ENCODE data around the gene C2CD2. TPM values are rescaled to one million over a fixed set of nuclear protein-coding genes. Genes with fewer than 3 reads are reported as not detected.

The C2CD2 gene
- total RNA-seq, 1 donor from 2014 or later = 34.3 TPM

DNA sequence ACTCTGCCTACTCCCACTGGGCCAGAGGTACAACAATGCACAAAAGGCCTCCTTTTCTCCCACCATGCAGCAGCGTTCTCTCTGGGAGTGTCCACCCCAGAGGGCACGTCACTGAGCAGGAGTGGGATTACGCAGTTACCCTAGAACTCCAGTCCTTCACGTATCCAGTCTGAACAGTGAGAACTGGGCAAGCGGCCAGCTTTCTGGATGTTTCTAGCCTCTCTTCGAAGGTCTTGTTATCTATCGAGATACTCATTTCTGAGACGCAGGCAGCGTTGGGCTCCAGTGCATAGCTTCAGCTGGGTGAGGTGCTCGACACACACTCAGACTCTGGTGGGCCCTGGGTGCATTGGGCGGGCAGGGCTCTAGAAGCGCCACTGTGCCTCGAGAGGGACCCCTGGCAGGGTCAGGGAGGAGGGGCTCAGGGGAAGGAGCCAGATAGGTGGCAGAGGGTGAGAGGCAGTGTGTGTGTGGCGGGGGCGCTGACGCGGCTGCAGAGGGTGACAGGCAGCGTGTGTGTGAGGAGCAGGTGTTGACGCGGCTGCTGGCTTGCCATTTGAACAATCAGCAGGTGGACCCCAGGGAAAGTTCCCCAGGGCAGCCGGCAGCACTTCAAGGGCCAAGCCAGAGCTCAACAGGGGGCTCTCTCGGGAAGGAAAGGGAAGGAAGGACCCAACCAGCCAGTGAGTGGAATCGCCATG is 102.6 kb downstream of the C2CD2 start:
- TF ChIP-seq, protein P1, sequence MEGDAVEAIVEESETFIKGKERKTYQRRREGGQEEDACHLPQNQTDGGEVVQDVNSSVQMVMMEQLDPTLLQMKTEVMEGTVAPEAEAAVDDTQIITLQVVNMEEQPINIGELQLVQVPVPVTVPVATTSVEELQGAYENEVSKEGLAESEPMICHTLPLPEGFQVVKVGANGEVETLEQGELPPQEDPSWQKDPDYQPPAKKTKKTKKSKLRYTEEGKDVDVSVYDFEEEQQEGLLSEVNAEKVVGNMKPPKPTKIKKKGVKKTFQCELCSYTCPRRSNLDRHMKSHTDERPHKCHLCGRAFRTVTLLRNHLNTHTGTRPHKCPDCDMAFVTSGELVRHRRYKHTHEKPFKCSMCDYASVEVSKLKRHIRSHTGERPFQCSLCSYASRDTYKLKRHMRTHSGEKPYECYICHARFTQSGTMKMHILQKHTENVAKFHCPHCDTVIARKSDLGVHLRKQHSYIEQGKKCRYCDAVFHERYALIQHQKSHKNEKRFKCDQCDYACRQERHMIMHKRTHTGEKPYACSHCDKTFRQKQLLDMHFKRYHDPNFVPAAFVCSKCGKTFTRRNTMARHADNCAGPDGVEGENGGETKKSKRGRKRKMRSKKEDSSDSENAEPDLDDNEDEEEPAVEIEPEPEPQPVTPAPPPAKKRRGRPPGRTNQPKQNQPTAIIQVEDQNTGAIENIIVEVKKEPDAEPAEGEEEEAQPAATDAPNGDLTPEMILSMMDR (IDR thresholded peaks at IDR 0.05; ENCODE audit: unreplicated experiment) = no peak
- Mint-ChIP-seq H3K4me3 (ENCODE audit: unreplicated experiment) (no peak overlapping the region), H3K27me3 (ENCODE audit: unreplicated experiment) (peaks cover 4% of the 10 kb centered on the region), H3K4me1 (ENCODE audit: unreplicated experiment) (no peaks in the 10 kb centered on the region), H3K9me3 (ENCODE audit: unreplicated experiment) (no peaks in the 10 kb centered on the region), H3K36me3 (ENCODE audit: low read depth, unreplicated experiment) (peaks cover 9% of the 10 kb centered on the region), H3K27ac (ENCODE audit: unreplicated experiment) (no peak overlapping the region)
- no peak for DNase-seq (ENCODE audit: low spot score)

DNA sequence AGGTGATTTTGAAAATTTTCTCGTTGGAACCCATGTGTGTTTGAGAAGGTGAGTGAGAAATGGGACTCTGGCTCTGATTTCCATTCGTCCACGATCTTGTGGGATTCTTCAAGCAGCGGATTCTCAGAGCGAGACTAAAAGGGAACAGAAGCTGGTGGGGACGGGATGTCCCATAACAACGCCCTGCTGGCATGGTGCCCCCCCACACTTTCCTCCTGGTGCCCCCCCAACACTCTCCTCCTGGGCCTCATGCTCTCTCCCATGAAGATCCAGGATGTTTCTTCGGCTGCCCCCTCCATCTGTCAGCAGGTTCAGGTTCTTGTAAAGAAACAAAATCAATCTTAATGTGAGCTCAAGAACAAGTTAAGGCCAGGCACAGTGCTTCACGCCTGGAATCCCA is 103.7 kb downstream of the C2CD2 start:
- Mint-ChIP-seq H3K36me3 (ENCODE audit: low read depth, unreplicated experiment) (peaks cover 8% of the 10 kb centered on the region), H3K27ac (ENCODE audit: unreplicated experiment) (no peak overlapping the region), H3K4me3 (ENCODE audit: unreplicated experiment) (no peak overlapping the region), H3K9me3 (ENCODE audit: unreplicated experiment) (no peaks in the 10 kb centered on the region), H3K27me3 (ENCODE audit: unreplicated experiment) (peaks cover 4% of the 10 kb centered on the region), H3K4me1 (ENCODE audit: unreplicated experiment) (no peaks in the 10 kb centered on the region)
- TF ChIP-seq, protein P1 (IDR thresholded peaks at IDR 0.05; ENCODE audit: unreplicated experiment) = no peak
- DNase-seq (ENCODE audit: low spot score) = no peak

DNA sequence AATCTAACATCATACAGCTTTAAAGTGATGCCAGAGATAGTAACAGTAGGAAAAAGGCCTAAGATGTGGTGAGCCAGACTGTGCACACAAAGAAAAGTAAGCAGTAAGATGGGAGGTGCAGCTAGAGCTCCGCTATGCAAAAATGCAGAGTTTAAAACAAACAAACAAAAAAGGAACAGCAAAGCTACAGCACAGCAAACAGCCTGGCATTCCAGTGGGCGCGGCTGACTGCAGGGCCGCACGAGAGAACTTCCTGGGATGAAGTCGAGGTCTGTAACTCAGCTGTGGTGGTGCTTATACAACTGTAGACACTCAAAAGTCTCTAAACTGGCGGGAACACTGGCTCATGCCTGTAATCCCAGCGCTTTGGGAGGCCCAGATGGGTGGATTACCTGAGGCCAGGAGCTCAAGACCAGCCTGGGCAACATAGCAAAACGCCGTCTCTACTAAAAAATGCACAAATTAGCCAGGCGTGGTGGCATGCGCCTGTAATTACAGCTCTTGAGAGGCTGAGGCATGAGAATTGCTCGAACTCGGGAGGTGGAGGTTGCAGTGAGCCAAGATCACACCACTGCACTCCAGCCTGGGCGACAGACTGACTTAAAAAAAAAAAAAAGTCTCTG is 104.7 kb downstream of the C2CD2 start:
- Mint-ChIP-seq H3K4me3 (ENCODE audit: unreplicated experiment) (no peak overlapping the region), H3K27ac (ENCODE audit: unreplicated experiment) (no peak overlapping the region), H3K27me3 (ENCODE audit: unreplicated experiment) (peaks cover 3% of the 10 kb centered on the region), H3K36me3 (ENCODE audit: low read depth, unreplicated experiment) (peaks cover 2% of the 10 kb centered on the region), H3K9me3 (ENCODE audit: unreplicated experiment) (no peaks in the 10 kb centered on the region), H3K4me1 (ENCODE audit: unreplicated experiment) (peaks cover under 1% of the 10 kb centered on the region)
- TF ChIP-seq, protein P1 (IDR thresholded peaks at IDR 0.05; ENCODE audit: unreplicated experiment) = no peak
- no peak for DNase-seq (ENCODE audit: low spot score)

DNA sequence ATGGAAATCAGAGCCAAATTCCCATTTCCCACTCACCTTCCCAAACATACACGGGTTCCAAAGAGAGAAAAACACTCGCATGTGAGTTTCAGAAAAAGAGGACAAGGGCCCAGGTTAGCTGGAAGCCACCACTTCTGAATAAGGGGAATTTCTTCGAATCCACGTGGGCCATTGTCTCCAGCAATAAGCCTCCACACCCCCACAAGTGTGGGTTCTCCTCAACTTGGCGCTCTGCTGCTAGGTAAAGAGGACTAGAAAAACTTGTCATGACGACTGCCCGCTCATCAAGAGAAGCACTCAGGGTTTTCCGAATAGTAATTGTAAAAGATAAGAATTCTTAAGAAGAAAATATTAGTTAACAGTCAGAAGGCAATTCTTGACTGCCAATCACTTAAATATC is 105.3 kb downstream of the C2CD2 start:
- no peak for DNase-seq (ENCODE audit: low spot score)
- H3K27ac Mint-ChIP-seq (ENCODE audit: unreplicated experiment) = no peak overlapping the region
- peaks cover 3% of the 10 kb centered on the region for H3K27me3 Mint-ChIP-seq (ENCODE audit: unreplicated experiment)
- H3K4me1 Mint-ChIP-seq (ENCODE audit: unreplicated experiment) = peaks cover 4% of the 10 kb centered on the region
- H3K36me3 Mint-ChIP-seq (ENCODE audit: low read depth, unreplicated experiment) = no peaks in the 10 kb centered on the region
- H3K4me3 Mint-ChIP-seq (ENCODE audit: unreplicated experiment) = no peak overlapping the region
- no peaks in the 10 kb centered on the region for H3K9me3 Mint-ChIP-seq (ENCODE audit: unreplicated experiment)
- TF ChIP-seq, protein P1 (IDR thresholded peaks at IDR 0.05; ENCODE audit: unreplicated experiment) = no peak

All from endothelial cell (in vitro differentiated cells).